K562 (cell line): ENCODE results near the gene ATP6V0D1. TPM values are rescaled to one million over a fixed set of nuclear protein-coding genes. Genes with fewer than 3 reads are reported as not detected.

Experiments used
- ATAC-seq: fragments of 200-7000 bp; cut with Tn5 transposase; 3 replicates; pipeline ENCODE4 v1.9.1; 2020; ENCODE audit warnings: moderate library complexity
- BruUV-seq: library from RNA; stranded (reverse); fragments of 400-500 nt; replicated peaks from 2 replicates; lab custom pipeline; 2021; lab: Mats Ljungman, UMichigan
- CTCF ChIA-PET: fragments of 300-600 bp; formaldehyde crosslinking; extraction: SDS; loops from one replicate; lab custom pipeline; 2021; ENCODE audit warnings: low intra/inter-chr PET ratio; lab: Yijun Ruan, JAX
- POLR2A ChIA-PET: fragments of 300-600, 350-650 bp; sonication (Branson Sonifier 250); formaldehyde crosslinking; extraction: SDS; loops from one replicate; lab custom pipeline; 2021; ENCODE audit warnings: antibody characterized with exemption, inconsistent platforms; lab: Yijun Ruan, JAX
- DNase-seq, 4 experiments: peaks; one replicate each; pipeline versions ENCODE4 v3.0.0 to v3.0.0-alpha.2; 2011 to 2018; ENCODE audit warnings: low spot score in 3 of 4, mixed read lengths in 3 of 4; ENCODE audit errors: extremely low read depth in 1 of 4
- FAIRE-seq: peaks from 2 replicates; lab custom pipeline; 2011; peaks lifted over from hg19 to GRCh38; lab: Jason Lieb, UNC
- H2AFZ ChIP-seq: 2 replicates; pipeline ENCODE4 v1.6.0; 2011; ENCODE audit warnings: low read depth, low read length, control low read depth, inconsistent platforms
- H3K27ac ChIP-seq: fragments of 200-600 bp; 3 replicates; pipeline ENCODE4 v1.8.0; 2011; ENCODE audit warnings: low read depth, mild to moderate bottlenecking, control low read depth, inconsistent platforms, low read length, moderate library complexity, mixed read lengths; ENCODE audit errors: extremely low read depth
- H3K27me3 ChIP-seq, 2 experiments: fragments of 300-600 bp in 1 of 2; 2 replicates in 1 of 2; 3 replicates in 1 of 2; pipeline versions ENCODE4 v1.6.0 to v1.8.0; 2011; ENCODE audit warnings: inconsistent platforms in 2 of 2, low read length in 2 of 2, mild to moderate bottlenecking in 1 of 2, mixed read lengths in 1 of 2, moderate library complexity in 1 of 2; ENCODE audit not compliant: control insufficient read depth in 2 of 2, insufficient read depth in 2 of 2
- H3K36me3 ChIP-seq: fragments of 300-600 bp; 3 replicates; pipeline ENCODE4 v1.8.0; 2011; ENCODE audit warnings: mild to moderate bottlenecking, low read length, inconsistent platforms; ENCODE audit not compliant: control insufficient read depth, insufficient read depth
- H3K4me1 ChIP-seq, 2 experiments: fragments of 200-600 bp in 1 of 2; replicated peaks in 1 of 2; 2 replicates in 1 of 2; 3 replicates in 1 of 2; pipeline versions ENCODE4 v1.5.1 to v1.8.0; 2011; ENCODE audit warnings: inconsistent platforms in 2 of 2, low read length in 2 of 2, mild to moderate bottlenecking in 1 of 2, mixed read lengths in 1 of 2, moderate library complexity in 1 of 2; ENCODE audit not compliant: control insufficient read depth in 2 of 2, insufficient read depth in 2 of 2
- H3K4me2 ChIP-seq: 2 replicates; pipeline ENCODE4 v1.6.1; 2011; ENCODE audit warnings: low read length, control low read depth, inconsistent platforms, mixed read lengths; ENCODE audit not compliant: insufficient read depth
- H3K4me3 ChIP-seq: fragments of 200-600 bp; sonication (generic), shearing (Covaris generic); 2 replicates; pipeline ENCODE4 v1.5.1; 2016; ENCODE audit warnings: control low read depth, inconsistent platforms
- H3K79me2 ChIP-seq: fragments of 200-600 bp; 3 replicates; pipeline ENCODE4 v1.8.0; 2011; ENCODE audit warnings: low read length, inconsistent platforms; ENCODE audit not compliant: control insufficient read depth, insufficient read depth
- H3K9ac ChIP-seq, 2 experiments: 2 replicates each; pipeline versions ENCODE4 v1.6.0 to v1.6.1; 2011; ENCODE audit warnings: low read depth in 2 of 2, low read length in 2 of 2, control low read depth in 1 of 2, inconsistent platforms in 1 of 2, mild to moderate bottlenecking in 1 of 2, mixed read lengths in 1 of 2; ENCODE audit not compliant: insufficient read depth in 1 of 2
- H3K9me1 ChIP-seq: one replicate; pipeline ENCODE4 v1.6.0; 2011; ENCODE audit warnings: inconsistent platforms, mild to moderate bottlenecking, low read length, moderate library complexity; ENCODE audit not compliant: control insufficient read depth, insufficient read depth
- H3K9me3 ChIP-seq: replicated peaks from 2 replicates; pipeline ENCODE4 v1.5.1; 2011; ENCODE audit warnings: low read depth, low read length, inconsistent platforms; ENCODE audit not compliant: control insufficient read depth, insufficient read depth
- H4K20me1 ChIP-seq: replicated peaks from 2 replicates; pipeline ENCODE4 v1.6.1; 2011; ENCODE audit warnings: low read length, inconsistent platforms, mixed read lengths; ENCODE audit not compliant: control insufficient read depth, insufficient read depth
- CAMTA2 ChIP-seq: fragments of 250-450 bp; sonication (Bioruptor Pico); conservative IDR thresholded peaks from 2 replicates; pipeline ENCODE4 v1.5.1; 2022
- CBX2 ChIP-seq: fragments of 200-600 bp; sonication (generic); IDR thresholded peaks from one replicate; pipeline ENCODE4 v1.6.1; 2012; ENCODE audit warnings: mild to moderate bottlenecking, low read length, inconsistent platforms; ENCODE audit not compliant: insufficient read depth, poor library complexity, severe bottlenecking
- CHD2 ChIP-seq: IDR thresholded peaks from 2 replicates; pipeline ENCODE4 v1.6.1; 2011; ENCODE audit warnings: low read depth, low read length
- JUNB ChIP-seq: fragments of 450-650 bp; formaldehyde crosslinking; conservative IDR thresholded peaks from 2 replicates; pipeline ENCODE4 v1.4.0; 2020; ENCODE audit warnings: mild to moderate bottlenecking
- KDM4B ChIP-seq, 2 experiments: fragments of 450-650 bp in 1 of 2; sonication (generic) in 1 of 2; IDR thresholded peaks; 2 replicates each; pipeline ENCODE4 v1.6.1; 2016 to 2017; ENCODE audit warnings: borderline replicate concordance in 2 of 2, antibody characterized with exemption in 1 of 2, low read depth in 1 of 2, mild to moderate bottlenecking in 1 of 2
- NFE2 ChIP-seq: IDR thresholded peaks from 2 replicates; pipeline ENCODE4 v1.6.1; 2014; ENCODE audit warnings: antibody characterized with exemption, low read depth
- WGBS: fragments of 100-300 bp; shearing (Covaris generic); methylation state at CpG from one replicate; pipeline ENCODE4 v1.1.6; 2016; ENCODE audit warnings: low coverage, mixed read lengths; ENCODE audit not compliant: insufficient coverage; ENCODE audit errors: missing lambda C conversion rate; 5-methylcytosine and 5-hydroxymethylcytosine counted together
- in situ Hi-C: fragments of 300-500 bp; cut with MboI; formaldehyde crosslinking; loops from 4 replicates; pipeline ENCODE4 v1.15.0; 2018; ENCODE audit warnings: inconsistent platforms, mixed read lengths
- intact Hi-C: fragments of 100-400 bp; cut with micrococcal nuclease; formaldehyde crosslinking; loops from 2 replicates; pipeline ENCODE4 v1.14.2; 2022
- polyA plus RNA-seq, 8 experiments: library from polyadenylated mRNA; depleted of rRNA in 4 of 8; stranded (reverse) in 5 of 8; unstranded in 3 of 8; fragments of >200 nt; fragmentation: Nextera tagmentation in 2 of 8; fragmentation: Illumina TruSeq in 1 of 8; extraction: Ambion mirVana in 2 of 8; extraction: Trizol in 1 of 8; gene quantifications; 2 replicates each; pipeline versions ENCODE4 v1.2.1 to v1.2.3, GENCODE V29; 2011 to 2014; ENCODE audit warnings: inconsistent platforms in 1 of 8, missing spikeins in 1 of 8
- total RNA-seq, 7 experiments: library from RNA; depleted of rRNA in 6 of 7; stranded (reverse); fragments of >200 nt in 6 of 7; fragmentation: Illumina TruSeq in 2 of 7; extraction: Trizol in 2 of 7; gene quantifications; 2 replicates each; pipeline versions ENCODE4 v1.2.1 to v1.2.3, GENCODE V29; 2011 to 2021; ENCODE audit warnings: low replicate concordance in 1 of 7
- TF ChIP-seq, protein P1 (sequence below): fragments of 250-450 bp; sonication (Bioruptor Pico); IDR thresholded peaks from 2 replicates; pipeline ENCODE4 v1.9.0; 2021; ENCODE audit warnings: mild to moderate bottlenecking, inconsistent platforms

The ATP6V0D1 gene
- total and polyA plus RNA-seq, 9 of the 15 experiments (the other 6 are each of a cell fraction or from before 2014, with no cell fraction given): 23.2 to 69.7 (median 45.6) TPM

- no peaks in the 10 kb centered on the region for H3K36me3 ChIP-seq
- no peaks in the 10 kb centered on the region for H3K9me3 ChIP-seq
- ATAC-seq (no peak), DNase-seq (no peak), FAIRE-seq (no peak)
- WGBS: 0% methylated on average over 6 of the region's 6 CpGs
- intact Hi-C loops: loop anchor here (10.0 kb wide), 1 partner anchor 49 kb away; no protein-coding TSS in a partner anchor
- H3K9ac ChIP-seq: peak overlapping the region in 1 of 2 experiments; percentile 26; a peak in 1 of 4 replicates
- BruUV-seq: no TSS peak
- no peaks in the 10 kb centered on the region for H3K79me2 ChIP-seq
- ChIA-PET POLR2A (interaction anchor here (0.6 to 1.3 kb wide), 5 partner anchors 19 to 88 kb away, joined by 3 to 4 read pairs (median 3); partner anchors contain the start of genes KCTD19 and LRRC36), CTCF (interaction anchor here (1.1 kb wide), 1 partner anchor 31 kb away, joined by 3 read pairs; no protein-coding TSS in a partner anchor)
- no peak overlapping the region for H3K4me3 ChIP-seq
- H4K20me1 ChIP-seq: no peaks in the 10 kb centered on the region
- no peak overlapping the region for H3K4me2 ChIP-seq
- no peak for TF ChIP-seq JUNB
- TF ChIP-seq, protein P1, sequence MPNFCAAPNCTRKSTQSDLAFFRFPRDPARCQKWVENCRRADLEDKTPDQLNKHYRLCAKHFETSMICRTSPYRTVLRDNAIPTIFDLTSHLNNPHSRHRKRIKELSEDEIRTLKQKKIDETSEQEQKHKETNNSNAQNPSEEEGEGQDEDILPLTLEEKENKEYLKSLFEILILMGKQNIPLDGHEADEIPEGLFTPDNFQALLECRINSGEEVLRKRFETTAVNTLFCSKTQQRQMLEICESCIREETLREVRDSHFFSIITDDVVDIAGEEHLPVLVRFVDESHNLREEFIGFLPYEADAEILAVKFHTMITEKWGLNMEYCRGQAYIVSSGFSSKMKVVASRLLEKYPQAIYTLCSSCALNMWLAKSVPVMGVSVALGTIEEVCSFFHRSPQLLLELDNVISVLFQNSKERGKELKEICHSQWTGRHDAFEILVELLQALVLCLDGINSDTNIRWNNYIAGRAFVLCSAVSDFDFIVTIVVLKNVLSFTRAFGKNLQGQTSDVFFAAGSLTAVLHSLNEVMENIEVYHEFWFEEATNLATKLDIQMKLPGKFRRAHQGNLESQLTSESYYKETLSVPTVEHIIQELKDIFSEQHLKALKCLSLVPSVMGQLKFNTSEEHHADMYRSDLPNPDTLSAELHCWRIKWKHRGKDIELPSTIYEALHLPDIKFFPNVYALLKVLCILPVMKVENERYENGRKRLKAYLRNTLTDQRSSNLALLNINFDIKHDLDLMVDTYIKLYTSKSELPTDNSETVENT (CRISPR knock-in tag): no peak
- TF ChIP-seq CAMTA2 (CRISPR knock-in tag): no peak
- peak; percentile 37 for TF ChIP-seq CBX2
- no peak for TF ChIP-seq CHD2
- no peak for TF ChIP-seq KDM4B (IDR thresholded peaks at IDR 0.05; ENCODE audit: borderline replicate concordance in 2 of 2, low read depth in 1 of 2)
- no peak for TF ChIP-seq NFE2
- no peaks in the 10 kb centered on the region for H3K9me1 ChIP-seq
- no peak overlapping the region for H3K27ac ChIP-seq
- no peak overlapping the region for H2AFZ ChIP-seq
- peaks cover 45 to 80% of the 10 kb centered on the region in 2 experiments for H3K27me3 ChIP-seq
- in situ Hi-C loops: loop anchor here (25.0 kb wide), 1 partner anchor 452 kb away; the partner anchor contains the start of gene CES3
- H3K4me1 ChIP-seq: peaks cover 0 to 9% of the 10 kb centered on the region in 2 experiments; a peak in 2 of 5 replicates
These were observed 66.7 kb downstream of the ATP6V0D1 start for GRCh38 chr16:67413978-67414911.
